Measurements from ENCODE around the gene INVS.

- TF ChIP-seq POLR2A (IDR thresholded peaks at IDR 0.05; ENCODE audit: low read length) (no peak), GATA1 (IDR thresholded peaks at IDR 0.05; ENCODE audit: low read depth, low read length) (no peak)
These were observed 40.1 kb upstream of the INVS start for GRCh38 chr9:100058699-100059579.

Data from erythroblast (primary cell).